Spleen (tissue), 7 donors: ENCODE measurements around the gene ZNF23.

ENCODE experiments used
- CTCF ChIP-seq, 11 experiments: fragments of 200-600 bp in 7 of 11; fragments of 450-650 bp in 4 of 11; sonication (generic) in 4 of 11; IDR thresholded peaks in 8 of 11; conservative IDR thresholded peaks in 3 of 11; 1 replicate in 7 of 11; 2 replicates in 4 of 11; pipeline versions ENCODE4 v1.4.0 to v1.8.0; 2016 to 2021; ENCODE audit warnings: antibody characterized with exemption in 11 of 11, inconsistent platforms in 4 of 11, mild to moderate bottlenecking in 1 of 11
- POLR2A ChIP-seq, 3 donors: fragments of 450-650 bp; IDR thresholded peaks; one replicate each; pipeline ENCODE4 v1.5.1; 2017; ENCODE audit warnings: antibody characterized with exemption in 3 of 3, mild to moderate bottlenecking in 1 of 3
- POLR2AphosphoS5 ChIP-seq, 3 donors: sonication (generic); formaldehyde crosslinking; IDR thresholded peaks; one replicate each; pipeline ENCODE4 v1.5.1; 2017; ENCODE audit warnings: antibody characterized with exemption in 3 of 3
- donor health status: DM: no; HTN: no; CAD: no; lungs with moderate emphysema.
- donor health status: DM: no; HTN: no; CAD: no.
- donor health status: DM: no; HTN: no; CAD: no.

GRCh38 chr16:71423016-71423415, 39.0 kb downstream of the ZNF23 start:
- TF ChIP-seq POLR2AphosphoS5 (IDR thresholded peaks at IDR 0.05) (no peak), CTCF (IDR thresholded peaks at IDR 0.05 in 8 of 11, conservative IDR thresholded peaks at IDR 0.05 in 3 of 11) (no peak), POLR2A (IDR thresholded peaks at IDR 0.05) (no peak)
